ENCODE measurements around the gene NRG3. TPM values are rescaled to one million over a fixed set of nuclear protein-coding genes. Genes with fewer than 3 reads are reported as not detected.

The NRG3 gene
- total RNA-seq, 4 donors from 2014 or later: 0.22 to 2.4 TPM; not detected in 2

DNA sequence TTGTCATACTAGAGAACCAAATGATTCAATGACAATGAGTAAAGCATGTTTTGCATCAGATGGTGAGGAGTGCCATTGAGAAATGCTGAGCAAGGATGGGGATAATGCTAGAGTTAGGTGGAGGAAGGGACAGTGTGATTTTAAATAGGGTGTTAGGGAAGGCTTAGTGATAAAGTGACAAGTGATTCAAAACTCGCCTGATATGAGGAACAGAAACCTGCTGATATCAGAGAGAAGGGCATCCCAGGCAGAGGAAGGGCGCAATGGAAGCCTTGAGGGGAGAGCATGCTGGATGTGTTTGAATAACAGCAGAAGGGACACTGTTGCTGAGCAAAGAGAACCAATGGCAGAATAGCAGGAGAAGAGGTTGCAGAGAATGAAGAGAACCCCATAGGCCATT lies 196.2 kb downstream of the NRG3 start:
- TF ChIP-seq, protein P1, sequence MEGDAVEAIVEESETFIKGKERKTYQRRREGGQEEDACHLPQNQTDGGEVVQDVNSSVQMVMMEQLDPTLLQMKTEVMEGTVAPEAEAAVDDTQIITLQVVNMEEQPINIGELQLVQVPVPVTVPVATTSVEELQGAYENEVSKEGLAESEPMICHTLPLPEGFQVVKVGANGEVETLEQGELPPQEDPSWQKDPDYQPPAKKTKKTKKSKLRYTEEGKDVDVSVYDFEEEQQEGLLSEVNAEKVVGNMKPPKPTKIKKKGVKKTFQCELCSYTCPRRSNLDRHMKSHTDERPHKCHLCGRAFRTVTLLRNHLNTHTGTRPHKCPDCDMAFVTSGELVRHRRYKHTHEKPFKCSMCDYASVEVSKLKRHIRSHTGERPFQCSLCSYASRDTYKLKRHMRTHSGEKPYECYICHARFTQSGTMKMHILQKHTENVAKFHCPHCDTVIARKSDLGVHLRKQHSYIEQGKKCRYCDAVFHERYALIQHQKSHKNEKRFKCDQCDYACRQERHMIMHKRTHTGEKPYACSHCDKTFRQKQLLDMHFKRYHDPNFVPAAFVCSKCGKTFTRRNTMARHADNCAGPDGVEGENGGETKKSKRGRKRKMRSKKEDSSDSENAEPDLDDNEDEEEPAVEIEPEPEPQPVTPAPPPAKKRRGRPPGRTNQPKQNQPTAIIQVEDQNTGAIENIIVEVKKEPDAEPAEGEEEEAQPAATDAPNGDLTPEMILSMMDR (IDR thresholded peaks at IDR 0.05; ENCODE audit: low read depth): no peak

DNA sequence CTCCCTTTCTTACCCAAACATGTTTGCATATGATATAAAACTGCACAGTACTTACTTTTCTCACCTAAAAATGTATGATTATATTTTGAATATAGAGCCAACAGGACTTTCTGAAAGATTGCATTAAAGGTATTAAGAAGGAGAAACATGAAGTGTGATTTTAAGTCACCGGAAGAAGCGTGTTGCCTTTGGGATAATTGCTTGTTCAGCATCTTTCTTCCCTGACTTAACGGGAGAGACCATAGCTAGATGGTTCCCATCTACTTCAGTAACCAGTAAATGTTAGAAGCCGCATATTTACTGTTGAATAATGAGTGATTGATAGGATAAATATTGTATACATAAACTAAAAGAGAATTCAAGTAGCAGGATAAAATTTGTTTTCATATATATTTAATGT lies 197.1 kb downstream of the NRG3 start:
- TF ChIP-seq, protein P1 (IDR thresholded peaks at IDR 0.05; ENCODE audit: low read depth): no peak

DNA sequence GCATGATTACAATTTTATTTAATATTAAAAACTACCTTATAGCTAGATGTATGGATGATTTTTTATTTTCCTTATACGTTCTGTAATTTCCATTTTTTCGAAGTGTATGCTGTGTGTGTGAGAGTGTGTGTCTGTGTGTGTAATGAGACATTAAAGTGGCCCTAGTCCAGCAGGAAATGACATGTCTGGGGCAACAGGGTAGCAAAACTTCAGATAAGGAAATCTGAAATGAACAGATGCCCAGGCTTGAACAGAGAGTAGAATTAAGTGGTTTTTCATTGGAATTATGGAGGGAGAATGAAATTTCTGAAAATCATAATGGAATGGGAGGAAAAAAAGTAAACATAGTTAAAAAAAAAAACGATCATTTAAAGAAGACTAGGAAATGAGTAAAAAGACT lies 200.6 kb downstream of the NRG3 start:
- TF ChIP-seq, protein P1 (IDR thresholded peaks at IDR 0.05; ENCODE audit: low read depth): no peak

- TF ChIP-seq, protein P1 (IDR thresholded peaks at IDR 0.05; ENCODE audit: low read depth): no peak
Observed at GRCh38 chr10:82084496-82084895, 209.5 kb downstream of the NRG3 start.

GRCh38 chr10:82084904-82085303 lies 209.9 kb downstream of the NRG3 start:
- TF ChIP-seq, protein P1 (IDR thresholded peaks at IDR 0.05; ENCODE audit: low read depth): no peak

DNA sequence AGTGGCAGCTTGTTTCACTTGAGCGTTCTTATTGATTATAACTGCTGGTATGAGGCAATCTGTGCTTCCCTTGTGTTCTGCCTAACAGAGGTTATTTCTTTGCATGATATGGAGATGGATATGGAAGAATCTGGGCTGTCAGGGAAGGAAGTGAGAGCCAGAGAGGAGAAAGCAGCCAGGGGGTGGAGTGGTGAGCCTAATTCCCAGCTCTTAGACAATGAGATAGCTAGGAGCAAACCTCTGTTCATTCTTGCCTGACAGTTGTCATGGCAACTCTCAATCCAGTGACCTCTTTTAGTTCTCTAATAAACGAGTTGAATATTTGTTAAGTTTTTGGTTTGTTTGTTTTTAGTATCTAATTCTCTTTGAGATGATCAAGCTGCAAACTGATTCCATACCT lies 214.3 kb downstream of the NRG3 start:
- TF ChIP-seq, protein P1 (IDR thresholded peaks at IDR 0.05; ENCODE audit: low read depth): no peak

- TF ChIP-seq, protein P1 (IDR thresholded peaks at IDR 0.05; ENCODE audit: low read depth): no peak
Observed at GRCh38 chr10:82091413-82091812, 216.4 kb downstream of the NRG3 start.

All from subcutaneous adipose tissue (tissue), 4 donors.